HepG2 (cell line): ENCODE data around the gene ZNF865. TPM values are rescaled to one million over a fixed set of nuclear protein-coding genes. Genes with fewer than 3 reads are reported as not detected.

Experiments
- ARNT2 ChIP-seq: sonication (generic); formaldehyde crosslinking; IDR thresholded peaks from 2 replicates; pipeline ENCODE4 v1.8.0; 2022; ENCODE audit warnings: mild to moderate bottlenecking, low read depth, missing genetic modification reagents, moderate library complexity
- ATM ChIP-seq: fragments of 450-650 bp; IDR thresholded peaks from 2 replicates; pipeline ENCODE4 v1.7.1; 2017; ENCODE audit warnings: mild to moderate bottlenecking, borderline replicate concordance
- HDAC2 ChIP-seq: sonication (generic); formaldehyde crosslinking; IDR thresholded peaks from 2 replicates; pipeline ENCODE4 v1.4.0; 2020; ENCODE audit warnings: missing genetic modification reagents
- HNRNPUL1 ChIP-seq: fragments of 200-400 bp; formaldehyde crosslinking; IDR thresholded peaks from 2 replicates; pipeline ENCODE4 v1.6.1; 2017; ENCODE audit warnings: low read depth, mild to moderate bottlenecking, low read length, moderate library complexity
- KDM5B ChIP-seq: sonication (generic); formaldehyde crosslinking; IDR thresholded peaks from 2 replicates; pipeline ENCODE4 v1.4.0; 2020; ENCODE audit warnings: missing genetic modification reagents, mild to moderate bottlenecking, borderline replicate concordance
- MBNL3 ChIP-seq: fragments of 250-450 bp; sonication (Bioruptor Pico); conservative IDR thresholded peaks from 2 replicates; pipeline ENCODE4 v1.8.0; 2022; ENCODE audit warnings: mild to moderate bottlenecking, inconsistent platforms
- PLRG1 ChIP-seq: fragments of 450-650 bp; conservative IDR thresholded peaks from 2 replicates; pipeline ENCODE4 v1.6.1; 2016
- RAD21 ChIP-seq: fragments of 450-650 bp; formaldehyde crosslinking; IDR thresholded peaks from 2 replicates; pipeline ENCODE4 v1.5.0; 2020; ENCODE audit warnings: mild to moderate bottlenecking
- RFX5 ChIP-seq: IDR thresholded peaks from 2 replicates; pipeline ENCODE4 v1.6.1; 2011; ENCODE audit warnings: low read depth, low read length, improper control_type of control experiment
- SMARCE1 ChIP-seq: fragments of 450-650 bp; IDR thresholded peaks from 2 replicates; pipeline ENCODE4 v1.6.1; 2017; ENCODE audit warnings: borderline replicate concordance
- SP140L ChIP-seq: sonication (generic); formaldehyde crosslinking; IDR thresholded peaks from 2 replicates; pipeline ENCODE4 v1.4.0; 2020; ENCODE audit warnings: missing genetic modification reagents, borderline replicate concordance
- SRSF4 ChIP-seq: fragments of 200-400 bp; formaldehyde crosslinking; IDR thresholded peaks from one replicate; pipeline ENCODE4 v1.6.1; 2018; ENCODE audit warnings: mild to moderate bottlenecking, low read depth, low read length, moderate library complexity; ENCODE audit not compliant: poor library complexity, severe bottlenecking
- YY1 ChIP-seq: IDR thresholded peaks from 2 replicates; pipeline ENCODE4 v1.6.1; 2011; ENCODE audit warnings: low read length, low read depth, moderate library complexity, mild to moderate bottlenecking; ENCODE audit not compliant: insufficient read depth, insufficient replicate concordance
- ZBTB20 ChIP-seq: sonication (generic); formaldehyde crosslinking; IDR thresholded peaks from 2 replicates; pipeline ENCODE4 v1.8.1; 2023; ENCODE audit warnings: missing genetic modification reagents, low read depth, mild to moderate bottlenecking, borderline replicate concordance
- ZC3H4 ChIP-seq: sonication (generic); formaldehyde crosslinking; IDR thresholded peaks from 2 replicates; pipeline ENCODE4 v1.4.0; 2020; ENCODE audit warnings: missing genetic modification reagents, borderline replicate concordance
- ZFP37 ChIP-seq: sonication (generic); formaldehyde crosslinking; IDR thresholded peaks from 2 replicates; pipeline ENCODE4 v1.4.0; 2020; ENCODE audit warnings: missing genetic modification reagents, borderline replicate concordance
- ZMYM4 ChIP-seq: sonication (generic); formaldehyde crosslinking; IDR thresholded peaks from 2 replicates; pipeline ENCODE4 v1.8.1; 2023; ENCODE audit warnings: mild to moderate bottlenecking, missing genetic modification reagents
- ZNF274 ChIP-seq: sonication (generic); formaldehyde crosslinking; IDR thresholded peaks from 2 replicates; pipeline ENCODE4 v1.5.1; 2020; ENCODE audit warnings: mild to moderate bottlenecking, missing genetic modification reagents
- ZNF296 ChIP-seq: sonication (generic); formaldehyde crosslinking; conservative IDR thresholded peaks from 2 replicates; pipeline ENCODE4 v1.5.0; 2020; ENCODE audit warnings: mild to moderate bottlenecking, missing genetic modification reagents
- ZNF430 ChIP-seq: sonication (generic); formaldehyde crosslinking; IDR thresholded peaks from 2 replicates; pipeline ENCODE4 v1.9.0; 2021; ENCODE audit warnings: mild to moderate bottlenecking, missing genetic modification reagents
- ZNF468 ChIP-seq: sonication (generic); formaldehyde crosslinking; IDR thresholded peaks from 2 replicates; pipeline ENCODE4 v1.8.0; 2022; ENCODE audit warnings: mild to moderate bottlenecking, moderate library complexity, missing genetic modification reagents
- ZNF503 ChIP-seq: sonication (generic); formaldehyde crosslinking; IDR thresholded peaks from 2 replicates; pipeline ENCODE4 v1.4.0; 2020; ENCODE audit warnings: missing genetic modification reagents
- ZNF510 ChIP-seq: sonication (generic); formaldehyde crosslinking; IDR thresholded peaks from 2 replicates; pipeline ENCODE4 v1.4.0; 2020; ENCODE audit warnings: low read depth, mild to moderate bottlenecking, missing genetic modification reagents
- ZNF547 ChIP-seq: sonication (generic); formaldehyde crosslinking; IDR thresholded peaks from 2 replicates; pipeline ENCODE4 v1.5.1; 2020; ENCODE audit warnings: mild to moderate bottlenecking, missing genetic modification reagents
- ZNF607 ChIP-seq: sonication (generic); formaldehyde crosslinking; IDR thresholded peaks from 2 replicates; pipeline ENCODE4 v1.5.1; 2020; ENCODE audit warnings: missing genetic modification reagents, mild to moderate bottlenecking, borderline replicate concordance
- ZNF773 ChIP-seq: sonication (generic); formaldehyde crosslinking; IDR thresholded peaks from 2 replicates; pipeline ENCODE4 v1.4.0; 2020; ENCODE audit warnings: missing genetic modification reagents, borderline replicate concordance
- ZNF792 ChIP-seq: IDR thresholded peaks from 2 replicates; pipeline ENCODE4 v1.6.1; 2016
- ZSCAN20 ChIP-seq: sonication (generic); formaldehyde crosslinking; IDR thresholded peaks from 2 replicates; pipeline ENCODE4 v1.4.0; 2020; ENCODE audit warnings: missing genetic modification reagents, mild to moderate bottlenecking, borderline replicate concordance
- polyA plus RNA-seq, 8 experiments: library from polyadenylated mRNA; depleted of rRNA in 3 of 8; stranded (reverse) in 7 of 8; unstranded in 1 of 8; fragments of >200 nt; fragmentation: Illumina TruSeq in 4 of 8; extraction: Trizol in 4 of 8; gene quantifications; 2 replicates each; pipeline versions ENCODE4 v1.2.1 to v1.2.3, GENCODE V29; 2011 to 2016; ENCODE audit warnings: low read depth in 4 of 8, missing spikeins in 1 of 8, mixed read lengths in 1 of 8; ENCODE audit not compliant: insufficient read depth in 1 of 8
- total RNA-seq, 5 experiments: library from RNA; depleted of rRNA; stranded (reverse); fragments of >200 nt; fragmentation: Illumina TruSeq; extraction: Trizol; gene quantifications; 2 replicates each; pipeline ENCODE4 v1.2.3, GENCODE V29; 2016; ENCODE audit warnings: low read depth in 1 of 5
- TF ChIP-seq, protein P1 (sequence below): sonication (generic); formaldehyde crosslinking; IDR thresholded peaks from 2 replicates; pipeline ENCODE4 v1.8.0; 2022; ENCODE audit warnings: mild to moderate bottlenecking, missing genetic modification reagents; ENCODE audit not compliant: insufficient replicate concordance

Gene ZNF865
- total and polyA plus RNA-seq, 2 of the 13 experiments (the other 11 are each of a cell fraction or from before 2014, with no cell fraction given) = 0.93 to 1.0 TPM

- TF ChIP-seq ZBTB20 = 0 out of 2 replicates have a peak, but pooled peaks have one; percentile 41
- TF ChIP-seq SP140L (CRISPR knock-in tag) = no peak
- no peak; the same call in 1 of the 2 replicates for TF ChIP-seq ZNF430 (CRISPR knock-in tag)
- TF ChIP-seq ZFP37 (CRISPR knock-in tag) = no peak
- TF ChIP-seq ZNF607 (CRISPR knock-in tag) = no peak
- TF ChIP-seq HDAC2 = no peak
- peak; percentile 35 for TF ChIP-seq YY1
- no peak for TF ChIP-seq ZNF547 (CRISPR knock-in tag)
- TF ChIP-seq ZNF503 (CRISPR knock-in tag) = no peak
- no peak for TF ChIP-seq ATM
- TF ChIP-seq RFX5 = peak; percentile 81
- TF ChIP-seq ZSCAN20 (CRISPR knock-in tag) = no peak
- 0 out of 2 replicates have a peak, but pooled peaks have one; percentile 23 for TF ChIP-seq ARNT2 (CRISPR knock-in tag)
- TF ChIP-seq PLRG1 = no peak
- TF ChIP-seq, protein P1, sequence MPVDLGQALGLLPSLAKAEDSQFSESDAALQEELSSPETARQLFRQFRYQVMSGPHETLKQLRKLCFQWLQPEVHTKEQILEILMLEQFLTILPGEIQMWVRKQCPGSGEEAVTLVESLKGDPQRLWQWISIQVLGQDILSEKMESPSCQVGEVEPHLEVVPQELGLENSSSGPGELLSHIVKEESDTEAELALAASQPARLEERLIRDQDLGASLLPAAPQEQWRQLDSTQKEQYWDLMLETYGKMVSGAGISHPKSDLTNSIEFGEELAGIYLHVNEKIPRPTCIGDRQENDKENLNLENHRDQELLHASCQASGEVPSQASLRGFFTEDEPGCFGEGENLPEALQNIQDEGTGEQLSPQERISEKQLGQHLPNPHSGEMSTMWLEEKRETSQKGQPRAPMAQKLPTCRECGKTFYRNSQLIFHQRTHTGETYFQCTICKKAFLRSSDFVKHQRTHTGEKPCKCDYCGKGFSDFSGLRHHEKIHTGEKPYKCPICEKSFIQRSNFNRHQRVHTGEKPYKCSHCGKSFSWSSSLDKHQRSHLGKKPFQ (CRISPR knock-in tag) = no peak
- TF ChIP-seq ZNF274 (CRISPR knock-in tag) = no peak
- TF ChIP-seq HNRNPUL1 = no peak
- TF ChIP-seq ZNF468 (CRISPR knock-in tag) = no peak
- no peak for TF ChIP-seq ZC3H4 (CRISPR knock-in tag)
- no peak for TF ChIP-seq SMARCE1
- no peak for TF ChIP-seq SRSF4
- peak; percentile 35; the same call in 1 of the 2 replicates for TF ChIP-seq KDM5B (CRISPR knock-in tag)
- peak; percentile 76; the same call in 1 of the 2 replicates for TF ChIP-seq RAD21 (CRISPR knock-in tag)
- no peak for TF ChIP-seq ZNF296
- TF ChIP-seq MBNL3 (CRISPR knock-in tag) = no peak
- TF ChIP-seq ZNF510 (CRISPR knock-in tag) = no peak
- no peak for TF ChIP-seq ZMYM4
- no peak for TF ChIP-seq ZNF773 (CRISPR knock-in tag)
- TF ChIP-seq ZNF792 (CRISPR knock-in tag) = no peak
Observed at GRCh38 chr19:55605637-55606470, at the start of gene ZNF865 (continued).
